Ovary (tissue), 9 donors: Measurements from ENCODE around the gene IDUA. TPM values are rescaled to one million over a fixed set of nuclear protein-coding genes. Genes with fewer than 3 reads are reported as not detected.

Source experiments
- DNase-seq, 5 donors: peaks; one replicate each; pipeline ENCODE4 v3.0.0-alpha.2; 2019 to 2020
- H3K27ac ChIP-seq, 2 donors: fragments of 200-600 bp; one replicate each; pipeline versions ENCODE4 v1.5.1 to v1.8.0; 2019 to 2022
- H3K27me3 ChIP-seq: fragments of 200-600 bp; one replicate; pipeline ENCODE4 v1.8.0; 2022
- H3K36me3 ChIP-seq: fragments of 200-600 bp; sonication (generic); one replicate; pipeline ENCODE4 v1.5.1; 2019
- H3K4me1 ChIP-seq: one replicate; pipeline ENCODE4 v1.8.1; 2013; ENCODE audit warnings: mild to moderate bottlenecking, moderate library complexity; ENCODE audit not compliant: insufficient read depth
- H3K4me3 ChIP-seq: fragments of 200-600 bp; sonication (generic); one replicate; pipeline ENCODE4 v1.5.1; 2017
- H3K9me3 ChIP-seq, 2 donors: fragments of 200-600 bp in 1 of 2; sonication (generic) in 1 of 2; one replicate each; pipeline versions ENCODE4 v1.5.1 to v1.8.1; 2013 to 2019; ENCODE audit warnings: mild to moderate bottlenecking in 1 of 2, moderate library complexity in 1 of 2
- CTCF ChIP-seq, 3 donors: fragments of 450-650 bp in 2 of 3; fragments of 200-600 bp in 1 of 3; IDR thresholded peaks; one replicate each; pipeline versions ENCODE4 v1.5.1 to v1.8.0; 2016 to 2022; ENCODE audit warnings: antibody characterized with exemption in 3 of 3, mild to moderate bottlenecking in 1 of 3
- EP300 ChIP-seq: sonication (generic); formaldehyde crosslinking; IDR thresholded peaks from one replicate; pipeline ENCODE4 v1.6.1; 2017; ENCODE audit warnings: antibody characterized with exemption
- POLR2A ChIP-seq: fragments of 450-650 bp; IDR thresholded peaks from one replicate; pipeline ENCODE4 v1.6.1; 2017; ENCODE audit warnings: antibody characterized with exemption, mild to moderate bottlenecking, moderate library complexity
- whole genome bisulfite sequencing, 3 donors: extraction: QIAGEN DNeasy Blood & Tissue Kit in 1 of 3; methylation state at CpG; one replicate each; pipeline versions ENCODE4 v1.1.5 to v1.1.7; 2013 to 2017; 5-methylcytosine and 5-hydroxymethylcytosine counted together
- intact Hi-C, 4 donors: fragments of 100-400 bp; cut with DNase I; formaldehyde crosslinking; loops; one replicate each; pipeline versions ENCODE4 v1.11.0 to v1.15.1; 2022 to 2023
- polyA plus RNA-seq, 2 donors: library from polyadenylated mRNA; stranded (reverse); fragments of 200-250 nt in 1 of 2; fragments of 350-450 nt in 1 of 2; fragmentation: Illumina TruSeq in 1 of 2; extraction: RNeasy Lipid Tissue Mini Kit (QIAGEN cat#74804) in 1 of 2; gene quantifications; one replicate each; pipeline ENCODE4 v1.2.3, GENCODE V29; 2013 to 2014
- total RNA-seq, 7 donors: library from RNA; depleted of rRNA in 2 of 7; stranded (reverse); fragments of >200 nt in 2 of 7; fragmentation: NEBNext Ultra II Directional in 3 of 7; extraction: Animal tissue kit (Norgen Biotek cat#: 25700) in 3 of 7; gene quantifications; one replicate each; pipeline versions ENCODE4 v1.1.0 to v1.2.4, GENCODE V29; 2016 to 2023
- donor health status: DM: no; HTN: no; CAD: no; lungs with moderate emphysema.
- donor health status: DM: no; HTN: no; CAD: no.
- donor health status: Bipolar disorder and iron deficiency.
- donor health status: DM: yes; HTN: yes; CAD: no.
- donor health status: DM: no; HTN: no; CAD: no.
- donor health status: DM: yes; HTN: yes; CAD: no.

IDUA gene
- total and polyA plus RNA-seq, 9 donors: 3.1 to 49.1 (median 31.8) TPM

GRCh38 chr4:982291-982690, 4.6 kb upstream of the IDUA start:
- Histone ChIP-seq H3K4me3 (no peak overlapping the region), H3K9me3 (no peaks in the 10 kb centered on the region), H3K4me1 (peaks cover 5% of the 10 kb centered on the region), H3K36me3 (no peaks in the 10 kb centered on the region), H3K27me3 (no peaks in the 10 kb centered on the region), H3K27ac (no peak overlapping the region)
- intact Hi-C loops: loop anchor here in 2 of 4 donors (10.0 kb wide), 2 partner anchors 237 to 247 kb away; no protein-coding TSS in a partner anchor
- WGBS, 3 donors: 89 to 90% (median 89%) methylated on average over 17 of the region's 17 CpGs
- TF ChIP-seq EP300 (no peak), CTCF (IDR thresholded peaks at IDR 0.05) (no peak), POLR2A (no peak)
- DNase-seq: no peak

GRCh38 chr4:982814-983213, 4.0 kb upstream of the IDUA start:
- H3K27me3 ChIP-seq: no peaks in the 10 kb centered on the region
- no peaks in the 10 kb centered on the region for H3K36me3 ChIP-seq
- intact Hi-C loops: loop anchor here in 2 of 4 donors (10.0 kb wide), 2 partner anchors 238 to 248 kb away; no protein-coding TSS in a partner anchor
- 95 to 97% (median 96%) methylated on average over 15 of the region's 15 CpGs for WGBS, 3 donors
- H3K27ac ChIP-seq: no peak overlapping the region
- H3K9me3 ChIP-seq: no peaks in the 10 kb centered on the region
- DNase-seq: no peak
- TF ChIP-seq EP300 (no peak), POLR2A (no peak), CTCF (IDR thresholded peaks at IDR 0.05) (no peak)
- H3K4me1 ChIP-seq: peaks cover 10% of the 10 kb centered on the region
- no peak overlapping the region for H3K4me3 ChIP-seq

- DNase-seq: no peak
- TF ChIP-seq CTCF (IDR thresholded peaks at IDR 0.05) (no peak), POLR2A (no peak)
- Histone ChIP-seq H3K9me3 (no peaks in the 10 kb centered on the region), H3K4me1 (peaks cover 14% of the 10 kb centered on the region), H3K4me3 (no peak overlapping the region), H3K27me3 (no peaks in the 10 kb centered on the region), H3K36me3 (no peaks in the 10 kb centered on the region), H3K27ac (no peak overlapping the region)
- WGBS, 3 donors: 88 to 90% (median 89%) methylated on average over 15 of the region's 15 CpGs
- intact Hi-C loops: loop anchor here in 3 of 4 donors (5.0 to 10.0 kb wide), 3 partner anchors 240 to 250 kb away; no protein-coding TSS in a partner anchor
Observed at GRCh38 chr4:984336-985054, 2.3 kb upstream of the IDUA start.

GRCh38 chr4:985123-985830, 1.6 kb upstream of the IDUA start:
- 73 to 76% (median 75%) methylated on average over 23 of the region's 23 CpGs for WGBS, 3 donors
- Histone ChIP-seq H3K27ac (no peak overlapping the region), H3K4me1 (peaks cover 14% of the 10 kb centered on the region), H3K4me3 (no peak overlapping the region), H3K9me3 (no peaks in the 10 kb centered on the region), H3K27me3 (no peaks in the 10 kb centered on the region), H3K36me3 (no peaks in the 10 kb centered on the region)
- TF ChIP-seq CTCF (IDR thresholded peaks at IDR 0.05): no peak
- no peak for TF ChIP-seq POLR2A
- intact Hi-C loops: loop anchor here in 3 of 4 donors (5.0 to 10.0 kb wide), 3 partner anchors 240 to 250 kb away; no protein-coding TSS in a partner anchor
- no peak for DNase-seq
